ENCODE results near the gene CMTM6. TPM values are rescaled to one million over a fixed set of nuclear protein-coding genes. Genes with fewer than 3 reads are reported as not detected.

The CMTM6 gene
- total RNA-seq = 100 to 1,000 TPM in 1 of 2 donors, 10 to 100 TPM in 1; 79.8 to 237 TPM

- no peaks in the 10 kb centered on the region for H3K4me1 ChIP-seq (replicated peaks)
- peak within 1 kb of the TSS; percentile 63 to 78 for H3K4me3 ChIP-seq
- TF ChIP-seq POLR2AphosphoS5 (IDR thresholded peaks at IDR 0.05) (peak; percentile 38), POLR2A (IDR thresholded peaks at IDR 0.05) (peak; percentile 71)
- TF ChIP-seq, protein P1, sequence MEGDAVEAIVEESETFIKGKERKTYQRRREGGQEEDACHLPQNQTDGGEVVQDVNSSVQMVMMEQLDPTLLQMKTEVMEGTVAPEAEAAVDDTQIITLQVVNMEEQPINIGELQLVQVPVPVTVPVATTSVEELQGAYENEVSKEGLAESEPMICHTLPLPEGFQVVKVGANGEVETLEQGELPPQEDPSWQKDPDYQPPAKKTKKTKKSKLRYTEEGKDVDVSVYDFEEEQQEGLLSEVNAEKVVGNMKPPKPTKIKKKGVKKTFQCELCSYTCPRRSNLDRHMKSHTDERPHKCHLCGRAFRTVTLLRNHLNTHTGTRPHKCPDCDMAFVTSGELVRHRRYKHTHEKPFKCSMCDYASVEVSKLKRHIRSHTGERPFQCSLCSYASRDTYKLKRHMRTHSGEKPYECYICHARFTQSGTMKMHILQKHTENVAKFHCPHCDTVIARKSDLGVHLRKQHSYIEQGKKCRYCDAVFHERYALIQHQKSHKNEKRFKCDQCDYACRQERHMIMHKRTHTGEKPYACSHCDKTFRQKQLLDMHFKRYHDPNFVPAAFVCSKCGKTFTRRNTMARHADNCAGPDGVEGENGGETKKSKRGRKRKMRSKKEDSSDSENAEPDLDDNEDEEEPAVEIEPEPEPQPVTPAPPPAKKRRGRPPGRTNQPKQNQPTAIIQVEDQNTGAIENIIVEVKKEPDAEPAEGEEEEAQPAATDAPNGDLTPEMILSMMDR (IDR thresholded peaks at IDR 0.05) = no peak
- H3K27me3 ChIP-seq (replicated peaks; ENCODE audit: insufficient read depth) = no peaks in the 10 kb centered on the region
- DNase-seq (ENCODE audit: low spot score) = peak; percentile 80
- WGBS = under 1% methylated on average over 57 of the region's 61 CpGs
- H3K36me3 ChIP-seq = no peaks in the 10 kb centered on the region
- intact Hi-C loops (cut with DNase I) = loop anchor here (5.0 kb wide), 2 partner anchors 70 to 280 kb away; partner anchors contain the start of gene DYNC1LI1
- H3K27ac ChIP-seq = peak within 1 kb of the TSS; percentile 84 to 91
- no peaks in the 10 kb centered on the region for H3K9me3 ChIP-seq
Observed at GRCh38 chr3:32502118-32502945, at the start of gene CMTM6. Gene CMTM6 (minus strand): TSS chr3:32502852. CDS start chr3:32502745, 107 bp downstream.

DNA sequence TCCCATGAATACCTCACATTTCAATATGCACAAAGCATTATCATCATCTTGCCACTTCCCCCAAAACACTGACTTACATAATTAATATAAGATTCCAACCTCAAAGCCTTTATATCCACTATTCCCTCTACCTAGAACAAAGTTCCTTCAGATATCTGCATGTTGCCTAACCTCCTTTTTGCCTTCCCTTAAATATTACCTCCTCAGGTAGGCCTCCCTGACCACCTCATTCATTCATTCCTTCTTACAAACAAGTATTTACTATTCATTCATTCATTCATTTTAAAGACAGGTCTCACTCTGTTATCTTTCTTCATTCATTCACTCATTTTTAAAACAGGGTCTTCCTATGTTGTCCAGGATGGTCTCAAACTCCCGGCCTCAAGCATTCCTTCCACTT is 49.4 kb upstream of the CMTM6 start:
- no peaks in the 10 kb centered on the region for H3K4me1 ChIP-seq (replicated peaks)
- 96% methylated on average over 1 of the region's 1 CpG for WGBS
- intact Hi-C loops (cut with DNase I) = no loop called here
- H3K36me3 ChIP-seq = no peaks in the 10 kb centered on the region
- no peak overlapping the region for H3K27ac ChIP-seq
- H3K4me3 ChIP-seq = no peak overlapping the region
- no peak for TF ChIP-seq POLR2AphosphoS5 (IDR thresholded peaks at IDR 0.05)
- TF ChIP-seq, protein P1 (IDR thresholded peaks at IDR 0.05) = no peak
- TF ChIP-seq POLR2A (IDR thresholded peaks at IDR 0.05) = no peak
- H3K9me3 ChIP-seq = no peaks in the 10 kb centered on the region
- DNase-seq (ENCODE audit: low spot score) = no peak
- H3K27me3 ChIP-seq (replicated peaks; ENCODE audit: insufficient read depth) = no peaks in the 10 kb centered on the region

DNA sequence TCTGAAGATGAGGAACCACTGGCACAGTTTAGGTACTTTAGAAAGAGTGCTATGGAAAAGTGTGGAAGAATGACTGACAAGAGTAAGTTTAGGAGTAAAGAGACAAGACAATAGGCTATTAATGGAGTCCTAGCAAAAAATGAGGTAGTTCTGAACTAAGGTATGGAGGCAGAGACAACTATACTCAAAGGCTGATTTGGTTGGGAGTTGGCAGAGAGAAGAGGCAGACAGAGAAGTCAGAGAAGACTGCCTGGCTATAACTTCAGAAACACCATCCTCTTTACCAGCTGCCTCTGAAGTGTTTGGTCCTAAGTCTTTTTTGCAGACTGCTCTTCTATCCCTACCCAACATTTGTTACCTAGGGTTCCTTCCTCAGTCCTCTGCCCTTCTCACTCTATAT is 48.8 kb upstream of the CMTM6 start:
- TF ChIP-seq POLR2AphosphoS5 (IDR thresholded peaks at IDR 0.05) = no peak
- TF ChIP-seq, protein P1 (IDR thresholded peaks at IDR 0.05) = no peak
- TF ChIP-seq POLR2A (IDR thresholded peaks at IDR 0.05) = no peak
- H3K27me3 ChIP-seq (replicated peaks; ENCODE audit: insufficient read depth) = no peaks in the 10 kb centered on the region
- H3K4me1 ChIP-seq (replicated peaks) = no peaks in the 10 kb centered on the region
- H3K9me3 ChIP-seq = no peaks in the 10 kb centered on the region
- no peak overlapping the region for H3K27ac ChIP-seq
- H3K4me3 ChIP-seq = no peak overlapping the region
- intact Hi-C loops (cut with DNase I) = no loop called here
- H3K36me3 ChIP-seq = no peaks in the 10 kb centered on the region
- DNase-seq (ENCODE audit: low spot score) = no peak

DNA sequence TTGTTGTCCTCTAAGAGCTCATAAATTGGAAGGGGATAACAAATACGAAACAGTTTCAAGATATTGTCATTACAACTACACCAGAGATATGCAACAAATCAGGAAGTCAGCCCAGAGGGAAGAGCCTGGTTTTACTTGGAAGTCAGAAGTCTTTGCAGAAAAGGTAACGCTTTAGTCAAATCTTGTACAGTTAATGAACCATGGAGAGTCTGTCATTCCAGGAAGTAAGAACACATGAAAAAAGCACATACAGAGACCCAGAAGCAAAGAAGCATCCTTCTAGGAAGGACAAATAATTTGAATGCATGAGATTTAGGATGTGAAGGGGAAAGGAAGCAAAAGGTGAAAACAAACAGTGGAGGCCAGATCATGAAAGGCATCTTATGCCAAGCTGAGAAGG is 48.4 kb upstream of the CMTM6 start:
- Histone ChIP-seq H3K9me3 (no peaks in the 10 kb centered on the region), H3K27ac (no peak overlapping the region), H3K27me3 (replicated peaks; ENCODE audit: insufficient read depth) (no peaks in the 10 kb centered on the region), H3K4me3 (no peak overlapping the region), H3K4me1 (replicated peaks) (no peaks in the 10 kb centered on the region), H3K36me3 (no peaks in the 10 kb centered on the region)
- TF ChIP-seq POLR2AphosphoS5 (IDR thresholded peaks at IDR 0.05) (no peak), POLR2A (IDR thresholded peaks at IDR 0.05) (no peak)
- TF ChIP-seq, protein P1 (IDR thresholded peaks at IDR 0.05) = no peak
- WGBS = 49% methylated on average over 2 of the region's 2 CpGs
- intact Hi-C loops (cut with DNase I) = no loop called here
- no peak for DNase-seq (ENCODE audit: low spot score)

DNA sequence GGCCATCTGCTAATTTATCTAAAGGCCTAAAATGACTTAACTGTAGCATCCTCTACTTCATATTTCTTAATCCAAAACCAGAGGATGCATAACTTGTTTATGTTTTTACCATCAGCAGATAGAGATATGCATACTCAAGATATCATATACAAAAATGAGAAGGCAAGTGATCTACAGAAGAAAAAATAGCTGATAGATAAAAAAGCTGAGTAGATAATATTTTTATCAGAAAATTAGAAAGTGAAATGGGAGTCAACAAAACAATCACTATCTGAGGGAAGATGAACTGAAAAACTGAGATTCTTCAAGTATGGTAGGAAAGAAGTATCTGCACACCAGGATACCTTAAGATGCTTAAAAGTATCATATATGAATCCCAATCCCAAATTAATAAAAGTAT is 42.7 kb upstream of the CMTM6 start:
- no peak overlapping the region for H3K27ac ChIP-seq
- intact Hi-C loops (cut with DNase I) = no loop called here
- H3K36me3 ChIP-seq = no peaks in the 10 kb centered on the region
- H3K4me1 ChIP-seq (replicated peaks) = no peaks in the 10 kb centered on the region
- no peak overlapping the region for H3K4me3 ChIP-seq
- H3K9me3 ChIP-seq = no peaks in the 10 kb centered on the region
- no peaks in the 10 kb centered on the region for H3K27me3 ChIP-seq (replicated peaks; ENCODE audit: insufficient read depth)
- TF ChIP-seq, protein P1 (IDR thresholded peaks at IDR 0.05) = no peak
- TF ChIP-seq POLR2AphosphoS5 (IDR thresholded peaks at IDR 0.05) (no peak), POLR2A (IDR thresholded peaks at IDR 0.05) (no peak)
- no peak for DNase-seq (ENCODE audit: low spot score)

All from prostate gland (tissue), 2 donors.